Uterus (tissue), 4 donors: ENCODE data around the gene RBMS1. TPM values are rescaled to one million over a fixed set of nuclear protein-coding genes. Genes with fewer than 3 reads are reported as not detected.

Experiments
- DNase-seq, 2 donors: peaks; one replicate each; pipeline ENCODE4 v3.0.0-alpha.2; 2019 to 2020
- H3K27ac ChIP-seq, 2 donors: fragments of 200-600 bp; sonication (generic); 1 replicate in 1 of 2; 2 replicates in 1 of 2; pipeline ENCODE4 v1.5.1; 2016 to 2018
- H3K27me3 ChIP-seq, 2 donors: fragments of 200-600 bp; sonication (generic); one replicate each; pipeline ENCODE4 v1.5.1; 2018 to 2019; ENCODE audit warnings: control low read depth in 1 of 2
- H3K36me3 ChIP-seq, 2 donors: fragments of 200-600 bp; sonication (generic); one replicate each; pipeline ENCODE4 v1.5.1; 2019; ENCODE audit warnings: control low read depth in 1 of 2
- H3K4me1 ChIP-seq, 2 donors: fragments of 200-600 bp; sonication (generic); one replicate each; pipeline ENCODE4 v1.5.1; 2018 to 2019; ENCODE audit warnings: control low read depth in 1 of 2
- H3K4me3 ChIP-seq, 2 donors: fragments of 200-600 bp; sonication (generic); 1 replicate in 1 of 2; 2 replicates in 1 of 2; pipeline ENCODE4 v1.5.1; 2018 to 2019; ENCODE audit warnings: mild to moderate bottlenecking in 1 of 2
- H3K9me3 ChIP-seq, 2 donors: fragments of 200-600 bp; sonication (generic); one replicate each; pipeline ENCODE4 v1.5.1; 2019; ENCODE audit warnings: control low read depth in 1 of 2
- CTCF ChIP-seq, 4 experiments: fragments of 200-600 bp in 2 of 4; fragments of 450-650 bp in 2 of 4; sonication (generic) in 2 of 4; IDR thresholded peaks; one replicate each; pipeline ENCODE4 v1.5.1; 2016 to 2019; ENCODE audit warnings: antibody characterized with exemption in 4 of 4, mild to moderate bottlenecking in 2 of 4, moderate library complexity in 1 of 4
- POLR2A ChIP-seq, 2 donors: fragments of 450-650 bp; IDR thresholded peaks; one replicate each; pipeline ENCODE4 v1.6.1; 2016; ENCODE audit warnings: antibody characterized with exemption in 2 of 2, mild to moderate bottlenecking in 1 of 2, moderate library complexity in 1 of 2
- intact Hi-C: fragments of 100-400 bp; cut with DNase I; formaldehyde crosslinking; loops from one replicate; pipeline ENCODE4 v1.15.1; 2023; ENCODE audit warnings: low total_unique reads
- total RNA-seq, 4 donors: library from RNA; depleted of rRNA in 3 of 4; stranded (reverse); fragments of >200 nt in 3 of 4; gene quantifications; one replicate each; pipeline versions ENCODE4 v1.1.0 to v1.2.4, GENCODE V29; 2014 to 2023
- donor health status: DM: yes; HTN: yes; CAD: no.

Gene RBMS1
- total RNA-seq, 4 donors from 2014 or later: 30.5 to 149 (median 88.9) TPM

GRCh38 chr2:160411167-160411566 is 82.4 kb downstream of the RBMS1 start:
- intact Hi-C loops: no loop called here
- Histone ChIP-seq H3K27ac (peak overlapping the region; percentile 38 to 46), H3K4me1 (peaks cover 0 to 4% of the 10 kb centered on the region in 2 donors), H3K36me3 (no peaks in the 10 kb centered on the region), H3K9me3 (no peaks in the 10 kb centered on the region), H3K4me3 (no peak overlapping the region), H3K27me3 (no peaks in the 10 kb centered on the region)
- no peak for DNase-seq
- TF ChIP-seq CTCF (IDR thresholded peaks at IDR 0.05) (no peak), POLR2A (IDR thresholded peaks at IDR 0.05) (no peak)

DNA sequence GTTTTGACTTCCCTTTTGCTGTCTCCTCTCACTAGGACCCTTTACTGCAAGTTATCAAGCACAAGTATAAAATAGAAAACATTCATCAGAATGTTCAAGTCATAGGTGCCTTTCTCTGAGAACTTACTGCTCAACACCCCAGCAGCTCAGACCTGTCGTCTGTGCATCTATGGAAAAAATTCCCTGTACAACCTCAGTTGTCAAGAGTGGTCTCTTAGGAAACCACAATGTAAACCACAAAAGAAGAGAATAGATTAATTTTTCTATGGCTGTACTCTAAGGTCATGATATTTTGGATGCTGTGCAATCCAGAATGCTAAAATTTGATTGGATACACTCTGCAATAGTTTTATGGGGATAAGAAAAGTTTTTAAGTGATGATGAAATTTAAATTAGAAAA is 84.1 kb downstream of the RBMS1 start:
- Histone ChIP-seq H3K36me3 (no peaks in the 10 kb centered on the region), H3K4me1 (peaks cover 0 to 12% of the 10 kb centered on the region in 2 donors), H3K27me3 (no peaks in the 10 kb centered on the region), H3K9me3 (no peaks in the 10 kb centered on the region), H3K27ac (peak overlapping the region; percentile 98 to 99), H3K4me3 (no peak overlapping the region)
- TF ChIP-seq POLR2A (IDR thresholded peaks at IDR 0.05) (no peak), CTCF (IDR thresholded peaks at IDR 0.05) (no peak)
- DNase-seq: no peak
- intact Hi-C loops: no loop called here

GRCh38 chr2:160408959-160409291 is 84.7 kb downstream of the RBMS1 start:
- intact Hi-C loops: no loop called here
- H3K36me3 ChIP-seq: no peaks in the 10 kb centered on the region
- peak overlapping the region; percentile 98 to 99 for H3K27ac ChIP-seq
- no peak for DNase-seq
- H3K4me3 ChIP-seq: no peak overlapping the region
- TF ChIP-seq CTCF (IDR thresholded peaks at IDR 0.05) (peak in 3 of 4 experiments; percentile 9 to 26 (median 23)), POLR2A (IDR thresholded peaks at IDR 0.05) (no peak)
- peaks cover 0 to 16% of the 10 kb centered on the region in 2 donors for H3K4me1 ChIP-seq
- H3K9me3 ChIP-seq: no peaks in the 10 kb centered on the region
- no peaks in the 10 kb centered on the region for H3K27me3 ChIP-seq

- intact Hi-C loops: no loop called here
- DNase-seq: no peak
Observed at GRCh38 chr2:160408173-160408958, 85.2 kb downstream of the RBMS1 start.

More at GRCh38 chr2:160408173-160408958, 85.2 kb downstream of the RBMS1 start:
- H3K4me3 ChIP-seq: peak overlapping the region; percentile 38 to 98
- H3K9me3 ChIP-seq: no peaks in the 10 kb centered on the region
- no peaks in the 10 kb centered on the region for H3K27me3 ChIP-seq
- H3K4me1 ChIP-seq: peaks cover 4 to 20% of the 10 kb centered on the region in 2 donors
- H3K27ac ChIP-seq: peak overlapping the region; percentile 98 to 99
- no peak for TF ChIP-seq POLR2A (IDR thresholded peaks at IDR 0.05)
- TF ChIP-seq CTCF (IDR thresholded peaks at IDR 0.05): no peak
- no peaks in the 10 kb centered on the region for H3K36me3 ChIP-seq
